HS-5 (cell line): Measurements from ENCODE around the gene CROCC.
A peak's percentile ranks its signal among the peaks of the same experiment; 100 is the strongest.

ENCODE experiments used
- DNase-seq: peaks from one replicate; pipeline ENCODE4 v3.0.0-alpha.2; 2012; ENCODE audit warnings: low read depth

The CROCC gene

DNA sequence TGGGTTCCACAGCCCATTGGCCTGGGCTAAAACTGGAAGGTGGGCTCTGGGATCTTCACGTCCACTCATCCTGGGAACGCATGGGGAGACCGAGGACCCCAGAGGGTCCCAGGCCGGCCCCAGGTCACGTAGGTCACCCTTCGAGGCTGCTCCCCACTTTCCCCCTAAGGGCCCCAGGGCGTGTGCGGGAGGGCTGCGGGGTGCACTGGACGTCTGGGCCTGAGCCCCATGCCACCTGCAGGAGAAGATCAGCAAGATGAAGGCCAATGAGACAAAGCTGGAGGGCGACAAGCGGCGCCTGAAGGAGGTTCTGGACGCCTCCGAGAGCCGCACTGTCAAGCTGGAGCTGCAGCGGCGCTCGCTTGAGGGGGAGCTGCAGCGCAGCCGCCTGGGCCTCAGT is 46.2 kb downstream of the CROCC start:
- DNase-seq, result no peak

DNA sequence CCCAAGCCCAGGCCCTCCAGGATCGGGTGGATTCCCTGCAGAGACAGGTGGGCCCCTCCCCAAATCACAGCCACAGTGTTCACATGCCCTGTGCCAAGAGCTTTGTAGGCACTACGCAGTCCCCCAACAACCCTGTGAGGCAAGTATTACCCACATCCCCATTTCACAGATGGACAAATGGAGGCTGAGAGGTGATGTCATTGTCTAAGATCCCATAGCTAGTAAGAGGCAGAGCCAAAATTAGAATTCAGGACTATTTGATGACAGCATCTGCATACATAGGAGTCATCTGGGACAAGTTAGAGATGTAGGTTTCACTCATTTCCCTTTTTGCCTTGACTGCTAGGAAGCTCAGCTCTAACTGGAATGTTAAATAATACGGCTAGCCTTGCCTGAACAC is 46.6 kb downstream of the CROCC start:
- no peak for DNase-seq

DNA sequence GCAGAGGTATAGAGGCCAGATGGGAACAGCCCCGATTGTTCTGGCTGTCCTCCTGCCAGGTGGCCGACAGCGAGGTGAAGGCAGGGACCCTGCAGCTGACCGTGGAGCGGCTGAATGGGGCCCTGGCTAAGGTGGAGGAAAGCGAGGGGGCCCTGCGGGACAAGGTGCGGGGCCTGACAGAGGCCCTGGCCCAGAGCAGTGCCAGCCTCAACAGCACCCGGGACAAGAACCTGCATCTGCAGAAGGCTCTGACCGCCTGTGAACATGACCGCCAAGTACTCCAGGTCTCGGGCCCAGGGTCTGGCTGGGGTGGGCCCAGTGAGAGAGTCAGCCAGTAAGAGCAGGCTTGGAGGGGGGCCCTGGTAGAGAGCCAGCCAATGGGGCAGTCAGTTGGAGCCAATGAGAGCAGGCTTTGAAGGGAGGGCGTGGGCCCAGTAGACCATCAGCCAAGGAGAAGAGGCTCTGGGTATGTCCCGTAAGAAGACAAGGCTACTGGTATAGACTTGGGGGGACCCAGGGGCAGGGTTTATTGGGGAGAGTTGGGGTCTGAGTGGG is 47.4 kb downstream of the CROCC start:
- DNase-seq, result no peak

DNA sequence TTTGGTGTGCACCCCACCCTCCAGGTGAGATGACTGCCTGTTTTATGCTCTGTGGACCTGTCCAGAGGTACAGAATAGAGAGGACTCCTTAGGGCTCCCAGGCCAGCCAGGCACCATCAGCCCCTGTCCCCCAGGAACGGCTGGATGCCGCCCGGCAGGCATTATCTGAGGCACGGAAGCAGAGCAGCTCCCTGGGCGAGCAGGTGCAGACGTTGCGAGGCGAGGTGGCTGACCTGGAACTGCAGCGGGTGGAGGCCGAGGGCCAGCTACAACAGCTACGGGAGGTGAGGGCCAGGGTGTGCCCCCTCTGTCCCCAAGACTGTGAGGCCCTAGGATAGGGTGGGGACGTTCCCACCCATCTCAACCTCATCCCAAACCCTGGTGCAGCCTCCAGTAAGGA is 47.9 kb downstream of the CROCC start:
- no peak for DNase-seq

DNA sequence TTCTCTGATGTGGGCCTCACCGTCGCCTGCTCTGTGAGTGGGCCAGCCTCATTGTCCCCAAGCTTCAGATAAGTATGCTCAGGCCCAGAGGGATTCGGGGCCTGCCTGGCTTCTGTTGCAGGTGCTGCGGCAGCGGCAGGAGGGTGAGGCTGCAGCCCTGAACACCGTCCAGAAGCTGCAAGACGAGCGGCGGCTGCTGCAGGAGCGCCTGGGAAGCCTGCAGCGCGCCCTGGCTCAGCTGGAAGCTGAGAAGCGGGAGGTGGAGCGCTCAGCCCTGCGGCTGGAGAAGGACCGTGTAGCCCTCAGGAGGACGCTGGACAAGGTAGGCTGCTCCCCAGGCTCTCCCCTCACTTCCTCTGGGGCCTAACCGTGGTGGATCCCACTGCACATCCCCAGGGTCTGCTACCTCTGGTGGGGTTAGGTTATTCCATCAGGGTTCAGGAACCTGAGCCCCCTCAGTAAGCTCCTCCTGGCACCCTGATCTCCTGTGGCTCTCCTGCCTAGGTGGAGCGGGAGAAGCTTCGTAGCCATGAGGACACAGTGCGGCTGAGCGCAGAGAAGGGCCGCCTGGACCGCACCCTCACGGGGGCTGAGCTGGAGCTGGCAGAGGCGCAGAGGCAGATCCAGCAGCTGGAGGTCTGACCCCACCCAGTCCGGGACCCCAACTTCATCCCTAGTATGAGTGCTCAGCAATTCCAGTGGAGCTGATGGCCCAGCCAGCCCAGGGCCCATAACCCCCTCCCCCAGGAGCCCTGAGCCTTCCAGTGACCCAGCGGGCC is 48.6 kb downstream of the CROCC start:
- no peak for DNase-seq

DNA sequence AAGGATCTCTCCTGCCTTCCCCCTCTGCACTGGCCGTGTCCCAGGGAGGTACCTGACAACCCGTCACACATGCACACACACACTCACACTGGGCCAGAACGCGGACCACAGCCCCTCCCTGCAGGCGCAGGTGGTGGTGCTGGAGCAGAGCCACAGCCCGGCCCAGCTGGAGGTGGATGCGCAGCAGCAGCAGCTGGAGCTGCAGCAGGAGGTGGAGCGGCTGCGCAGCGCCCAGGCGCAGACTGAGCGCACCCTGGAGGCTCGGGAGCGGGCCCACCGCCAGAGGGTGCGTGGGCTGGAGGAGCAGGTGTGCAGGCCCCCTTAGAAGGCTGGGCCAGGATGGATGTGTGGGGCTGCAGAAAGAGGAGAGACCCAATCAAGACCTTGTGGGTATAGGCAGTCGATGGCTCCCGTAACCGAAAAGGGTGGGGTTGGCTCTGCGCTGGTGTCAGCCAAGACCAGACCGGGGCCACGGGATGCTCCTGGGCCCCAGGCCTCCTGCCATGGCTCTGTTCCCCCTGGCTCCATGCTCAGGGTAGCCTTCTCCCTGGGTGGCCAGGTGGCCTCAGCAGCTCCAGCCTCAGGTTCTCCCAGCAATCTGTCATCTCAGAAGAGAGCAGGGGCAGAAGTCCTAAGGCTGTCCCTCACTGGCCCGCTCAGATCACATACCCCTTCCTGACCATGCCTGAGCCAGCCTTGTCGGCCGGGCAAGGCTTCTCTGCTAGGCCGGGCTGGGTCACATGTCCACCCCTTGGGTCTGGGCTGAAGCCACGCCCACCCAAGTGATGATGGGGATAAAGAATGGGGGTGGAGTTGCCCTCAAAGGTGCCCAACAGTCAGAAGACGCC is 49.8 kb downstream of the CROCC start:
- DNase-seq, result no peak

DNA sequence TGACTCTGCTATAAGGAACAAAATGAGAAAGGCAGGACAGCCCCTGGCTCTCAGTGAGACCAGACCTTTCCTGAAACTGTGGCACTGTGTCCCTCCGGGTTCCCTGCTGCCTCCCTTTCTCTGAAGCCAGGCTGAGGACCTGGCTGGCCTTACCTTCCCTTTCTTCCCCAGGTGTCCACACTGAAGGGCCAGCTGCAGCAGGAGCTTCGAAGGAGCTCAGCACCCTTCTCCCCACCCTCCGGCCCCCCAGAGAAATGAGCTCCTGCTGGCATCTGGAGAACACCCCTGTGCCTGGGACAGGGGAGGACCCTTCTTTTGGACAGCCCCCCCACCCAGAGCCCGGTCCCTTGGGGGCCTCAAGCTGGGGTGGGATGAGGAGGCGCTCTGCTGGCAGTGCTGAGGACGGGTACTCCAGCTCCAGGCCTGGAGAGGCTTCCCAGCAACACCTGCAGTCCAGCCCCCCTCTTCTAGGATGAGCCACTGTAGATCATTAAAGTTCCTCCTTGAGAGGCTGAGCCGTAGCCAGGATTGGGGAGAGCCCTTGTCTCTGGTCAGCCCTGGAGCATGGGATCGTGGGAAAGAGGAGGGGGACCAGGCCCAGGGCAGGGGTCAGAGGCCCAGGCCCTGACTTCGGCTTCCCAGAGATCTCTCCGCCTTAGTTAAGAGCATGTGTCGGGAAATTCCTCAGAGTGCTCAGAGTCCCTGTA is 50.6 kb downstream of the CROCC start:
- no peak for DNase-seq

DNA sequence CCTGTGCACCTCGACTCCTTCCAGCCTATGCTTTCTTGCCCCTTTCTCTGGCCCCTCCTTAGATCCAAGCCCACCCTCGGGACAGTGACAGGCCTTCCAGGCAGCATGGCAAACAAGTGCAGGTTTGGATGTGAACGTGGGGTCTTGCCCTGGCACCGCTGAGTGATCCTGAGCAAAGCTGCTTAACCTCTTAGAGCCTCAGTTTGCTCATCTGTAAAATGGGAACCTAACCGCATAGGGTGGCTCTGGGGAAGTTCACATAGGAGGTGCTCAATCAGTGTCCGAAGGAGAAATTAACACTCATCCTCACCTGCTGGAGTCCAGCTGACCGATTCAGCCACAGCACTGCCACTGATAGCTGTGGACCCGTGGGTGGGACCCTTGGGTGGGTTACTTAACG is 51.5 kb downstream of the CROCC start:
- no peak for DNase-seq

DNA sequence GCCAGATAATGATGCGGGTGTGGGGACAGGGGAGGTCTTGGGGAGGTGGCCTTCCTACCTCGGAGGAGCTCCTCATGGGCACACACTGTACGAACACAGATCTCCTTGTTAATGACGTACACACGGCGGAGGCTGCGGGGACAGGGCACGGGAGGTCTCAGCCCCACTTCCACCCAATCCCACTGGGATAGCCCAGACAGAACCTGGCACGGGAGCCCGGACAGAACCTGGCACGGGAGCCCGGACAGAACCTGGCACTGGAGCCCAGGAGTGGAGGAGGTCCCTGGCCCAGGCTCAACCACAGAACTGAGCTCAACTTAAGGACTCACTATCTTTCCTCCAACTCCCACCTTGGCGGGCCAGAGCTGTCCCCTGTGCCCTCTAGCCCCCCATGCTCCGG is 53.5 kb downstream of the CROCC start:
- DNase-seq, result no peak

DNA sequence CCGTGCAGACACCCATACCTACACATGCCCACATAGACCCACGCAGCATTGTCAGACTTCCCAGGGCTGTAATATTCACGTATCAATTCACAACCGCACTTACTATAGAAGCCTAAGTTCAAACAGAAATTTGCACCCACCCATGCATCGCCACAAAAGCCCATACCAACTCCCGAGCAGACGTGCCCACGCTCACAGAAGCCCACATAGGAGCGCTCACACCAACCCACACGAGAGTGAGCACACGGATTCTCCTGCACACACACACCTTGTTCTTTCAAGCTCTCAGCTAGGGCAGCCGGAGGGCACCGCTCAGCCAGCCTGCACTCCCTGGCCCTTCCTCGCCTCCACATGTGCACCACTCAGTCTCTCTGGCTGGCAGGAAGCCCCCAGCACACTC is 54.1 kb downstream of the CROCC start:
- no peak for DNase-seq

DNA sequence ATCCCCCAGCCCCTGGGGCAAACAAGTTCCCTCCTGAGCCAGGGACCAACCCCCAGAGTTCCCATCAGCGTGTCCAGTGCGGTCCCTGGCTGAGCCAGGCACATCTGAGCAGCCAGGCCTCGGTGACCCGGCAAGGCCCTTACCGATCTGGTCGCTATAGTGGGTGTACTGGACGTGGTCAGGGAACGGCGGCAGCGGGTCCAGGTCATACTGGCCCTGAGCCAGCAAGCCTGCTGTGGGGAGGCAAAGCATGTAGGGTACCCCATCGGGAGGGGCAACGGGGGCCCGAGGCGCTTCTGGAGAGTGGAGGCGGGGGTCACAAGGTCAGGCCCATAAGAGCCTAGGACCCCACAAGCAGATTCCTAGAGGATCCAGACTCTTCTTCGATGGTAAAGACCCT is 55.2 kb downstream of the CROCC start:
- no peak for DNase-seq

DNA sequence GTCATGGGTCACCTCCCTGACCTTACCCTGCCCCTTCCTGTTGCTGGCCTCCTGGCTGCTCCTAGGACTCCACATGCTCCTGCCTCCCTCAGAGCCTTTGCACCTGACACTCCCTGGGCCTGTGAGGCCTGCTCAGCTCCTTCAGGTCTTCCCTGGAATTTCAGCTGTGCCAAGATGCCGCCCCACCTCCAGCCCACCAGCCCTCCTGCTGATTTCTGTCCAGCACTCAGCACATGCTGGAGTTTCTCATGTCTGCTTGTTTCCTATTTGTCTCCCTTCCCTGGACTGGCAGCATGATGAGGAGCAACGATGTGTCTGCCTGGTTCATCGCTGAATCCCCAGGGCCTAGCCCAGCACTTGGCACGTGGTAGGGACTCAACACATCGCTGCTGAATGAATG is 55.6 kb downstream of the CROCC start:
- DNase-seq, result no peak

DNA sequence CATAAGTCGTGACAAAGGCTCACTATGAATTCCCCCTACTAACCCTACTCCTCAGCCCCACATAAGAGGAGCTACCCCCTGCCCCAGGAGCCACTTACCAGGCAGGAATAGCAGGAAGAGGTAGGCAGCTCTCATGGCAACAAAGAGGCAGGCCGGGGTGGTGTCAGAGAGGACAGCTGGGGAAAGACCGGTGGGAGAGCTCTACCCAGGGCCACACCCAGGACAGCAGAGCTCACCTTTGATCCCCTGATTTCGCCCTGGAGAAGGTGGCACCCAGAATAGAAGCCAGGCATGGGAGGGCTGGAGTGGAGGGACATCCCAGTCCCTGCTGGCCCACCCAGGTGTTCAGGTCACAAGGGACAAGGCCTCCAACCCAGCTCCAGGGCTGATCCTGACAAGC is 56.4 kb downstream of the CROCC start:
- DNase-seq, result no peak

DNA sequence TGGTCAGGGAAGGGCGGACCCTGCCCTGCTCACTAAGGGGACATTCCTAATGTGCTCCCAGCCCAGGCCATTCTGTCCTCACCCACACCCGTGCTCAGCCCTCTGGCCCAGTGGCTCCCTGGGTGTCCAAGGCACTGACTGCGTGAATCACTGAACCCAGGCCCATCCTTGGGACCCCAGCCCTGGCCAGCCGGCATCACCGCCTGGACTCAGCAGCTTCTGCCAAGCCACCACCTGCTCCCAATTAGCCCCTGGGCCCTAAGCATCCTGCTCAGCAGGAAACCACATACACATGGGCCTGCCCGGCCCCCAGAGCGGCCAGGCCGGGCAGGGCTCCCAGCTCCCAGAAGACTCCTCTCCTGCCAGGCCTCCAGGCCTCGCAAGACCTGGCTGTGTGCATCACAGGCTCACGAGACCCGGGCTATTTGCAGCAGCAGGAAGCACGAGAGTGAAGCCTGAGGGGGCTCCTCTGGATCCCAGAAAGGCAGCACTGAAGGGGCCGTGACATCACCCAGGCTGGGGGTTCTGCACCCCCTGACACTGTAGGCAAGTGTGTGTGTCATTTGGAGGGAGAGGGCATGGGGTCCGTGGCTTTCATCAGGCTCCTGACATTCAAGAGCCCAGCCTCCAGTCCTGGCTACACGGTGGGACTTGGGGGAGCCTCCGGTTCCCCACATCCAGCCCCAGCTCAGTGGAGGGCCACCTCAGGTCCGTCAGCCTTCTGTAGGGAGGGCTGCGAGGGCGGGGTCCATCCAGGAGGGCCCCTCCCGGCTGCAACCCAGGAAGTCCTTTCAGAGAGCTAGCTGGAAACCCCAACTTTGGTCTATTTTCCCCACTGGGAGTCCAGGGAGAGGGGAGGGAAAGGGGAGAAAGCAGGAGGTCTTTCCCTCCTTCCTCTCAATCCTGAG is 57.1 kb downstream of the CROCC start:
- peak; percentile 55 for DNase-seq

DNA sequence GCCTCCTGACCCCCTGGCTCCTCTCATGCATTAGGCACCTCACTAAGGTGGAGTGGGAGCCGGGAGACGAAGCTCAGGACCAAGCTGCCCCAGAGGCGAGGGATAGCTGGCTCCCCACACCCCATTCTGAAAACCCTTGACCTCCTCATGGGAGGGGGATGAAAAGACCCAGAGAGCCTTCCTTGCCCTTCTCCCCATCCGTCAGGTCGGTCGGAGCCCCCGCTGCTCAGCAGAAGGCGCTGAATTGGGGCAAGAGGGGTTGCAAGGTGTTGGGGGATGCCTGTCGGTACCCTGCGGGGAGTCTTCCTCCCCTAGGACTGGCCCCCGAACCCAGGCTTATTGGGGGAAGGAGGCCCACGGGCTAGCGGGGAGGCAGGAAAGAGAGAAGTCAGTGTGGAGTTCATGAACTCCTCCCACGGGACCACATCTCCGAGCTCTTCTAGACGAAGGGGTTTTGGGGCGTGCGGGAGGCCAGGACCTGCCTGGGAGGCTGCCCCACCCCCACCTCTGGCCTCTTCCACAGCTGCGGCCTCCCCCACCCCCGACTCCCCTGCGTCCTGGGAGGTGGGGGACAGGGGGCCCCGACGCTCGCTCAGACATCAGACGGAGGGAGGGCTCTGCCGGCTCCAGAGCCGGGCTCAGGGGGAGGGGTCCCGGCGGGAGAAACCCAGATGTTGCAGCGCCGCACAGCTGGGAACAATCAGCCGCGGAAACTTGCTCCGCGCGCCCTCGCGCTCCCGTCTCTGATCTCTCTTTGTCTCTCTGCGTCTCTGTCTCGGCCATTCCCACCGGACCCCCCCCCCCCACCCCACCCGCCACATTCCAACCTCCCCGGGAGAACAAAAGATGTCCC is 58.0 kb downstream of the CROCC start:
- DNase-seq, result no peak

DNA sequence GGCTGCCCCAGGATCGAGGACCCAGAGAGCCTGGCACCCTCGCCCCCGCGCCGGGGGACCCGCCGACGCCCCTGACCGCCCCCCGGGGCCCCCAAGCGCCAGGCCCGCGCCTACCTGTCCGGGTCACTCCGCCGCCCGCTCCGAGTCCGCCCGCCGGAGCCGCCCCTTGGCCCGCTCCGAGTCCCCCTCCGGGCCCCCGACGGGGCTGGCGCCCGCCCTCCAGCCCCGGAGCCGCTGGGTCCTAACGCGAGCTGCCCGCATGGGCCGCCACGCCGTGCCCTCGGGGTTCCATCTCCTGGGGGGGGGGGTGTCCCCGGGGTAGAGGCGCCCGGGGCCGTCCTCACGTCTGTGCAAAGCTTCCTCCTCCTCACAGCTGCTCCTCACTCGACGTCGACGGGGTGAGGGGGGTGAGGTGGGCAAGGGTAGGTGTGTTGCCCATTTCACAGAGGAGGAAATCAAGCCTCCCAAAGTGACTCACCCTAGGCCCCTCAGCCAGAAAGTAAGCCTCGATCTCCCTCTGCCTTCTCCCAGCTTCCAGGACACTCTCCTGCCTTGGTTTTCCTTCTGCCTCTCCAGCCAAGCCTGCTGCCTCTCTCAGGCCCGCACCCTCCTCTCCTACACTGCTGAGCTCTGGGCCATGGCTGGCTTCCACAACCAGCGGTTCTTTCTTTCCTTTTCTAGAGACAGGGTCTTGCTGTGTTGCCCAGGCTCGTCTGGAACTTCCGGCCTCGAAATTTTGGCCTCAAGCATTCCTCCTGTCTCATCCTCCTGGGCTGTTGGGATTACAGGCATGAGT is 58.9 kb downstream of the CROCC start, which contains the start of gene MFAP2:
MFAP2 (minus strand) TSS at position 148 of the 796 bp plus-strand sequence. CDS start 2,347 bp downstream, outside the sequence.
- no peak for DNase-seq

DNA sequence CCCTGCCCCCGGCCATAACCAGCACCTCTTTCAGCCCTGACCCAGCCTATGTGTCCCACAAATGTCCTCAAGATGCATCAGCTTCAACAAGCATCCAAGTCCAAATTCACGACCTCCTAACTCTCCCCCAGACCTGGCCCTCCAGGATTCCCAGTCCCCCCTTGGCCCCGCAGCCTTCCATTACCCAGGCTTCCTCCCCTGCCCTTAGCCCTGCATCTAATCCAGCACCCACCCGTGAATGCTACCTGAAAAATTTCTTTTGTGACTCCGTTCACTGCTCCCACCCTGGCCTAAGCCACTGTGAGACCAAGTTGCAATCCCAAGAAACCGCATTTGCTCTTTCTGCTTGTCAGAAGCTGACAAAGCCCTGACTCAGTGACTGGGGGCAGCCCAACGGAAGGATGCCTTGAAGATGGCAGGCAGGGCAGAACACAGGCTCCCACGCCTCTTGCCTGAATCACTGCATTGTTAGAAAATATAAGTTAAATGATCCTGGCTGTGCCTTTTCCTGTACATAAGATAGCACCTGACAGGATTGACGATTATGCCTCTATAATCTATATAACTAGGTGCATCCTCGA is 59.6 kb downstream of the CROCC start:
- DNase-seq, result peak; percentile 83

DNA sequence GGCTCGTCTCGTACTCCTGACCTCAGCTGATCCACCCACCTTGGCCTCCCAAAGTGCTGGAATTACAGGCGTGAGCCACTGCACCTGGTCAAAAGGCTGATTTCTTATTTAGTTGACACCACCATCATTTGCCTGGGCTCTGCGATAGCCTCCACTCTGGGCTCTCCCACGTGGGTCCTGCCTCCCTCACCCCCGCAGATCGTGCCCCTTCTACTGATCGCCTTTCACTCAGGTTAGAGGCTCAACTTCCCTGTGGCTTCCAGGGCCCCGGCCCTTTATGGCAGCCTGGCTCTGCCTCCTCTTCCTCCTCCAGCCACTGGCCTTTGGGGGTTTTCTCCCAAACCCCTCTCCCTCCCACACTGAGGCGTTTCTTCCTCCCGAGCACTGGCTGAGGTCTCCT is 61.2 kb downstream of the CROCC start:
- DNase-seq, result no peak

DNA sequence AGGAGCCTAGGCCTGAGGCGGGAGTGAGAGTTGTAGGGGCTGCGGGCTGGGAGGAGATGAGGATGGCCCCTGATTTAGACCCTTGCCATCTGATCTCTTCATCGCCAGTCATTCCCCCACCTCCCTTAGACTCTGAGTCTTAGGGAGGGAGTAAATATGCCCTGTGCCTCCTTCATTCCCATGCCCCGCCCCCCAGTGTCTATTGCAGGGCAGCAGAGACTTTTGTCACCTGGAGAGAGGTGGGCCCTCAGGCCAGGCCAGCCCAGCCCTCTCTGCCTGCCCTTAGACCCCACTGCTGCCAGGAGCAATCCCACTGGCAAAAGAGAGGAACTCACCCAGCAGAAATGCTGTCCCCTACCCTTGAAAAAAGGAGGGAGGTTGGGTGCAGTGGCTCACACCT is 61.9 kb downstream of the CROCC start:
- no peak for DNase-seq
